ENCODE results near the gene ANKRD39. TPM values are rescaled to one million over a fixed set of nuclear protein-coding genes. Genes with fewer than 3 reads are reported as not detected.

ANKRD39 gene
- total and polyA plus RNA-seq, 2 of the 4 experiments (the other 2 are of a cell fraction) = 12.5 to 17.0 TPM

DNA sequence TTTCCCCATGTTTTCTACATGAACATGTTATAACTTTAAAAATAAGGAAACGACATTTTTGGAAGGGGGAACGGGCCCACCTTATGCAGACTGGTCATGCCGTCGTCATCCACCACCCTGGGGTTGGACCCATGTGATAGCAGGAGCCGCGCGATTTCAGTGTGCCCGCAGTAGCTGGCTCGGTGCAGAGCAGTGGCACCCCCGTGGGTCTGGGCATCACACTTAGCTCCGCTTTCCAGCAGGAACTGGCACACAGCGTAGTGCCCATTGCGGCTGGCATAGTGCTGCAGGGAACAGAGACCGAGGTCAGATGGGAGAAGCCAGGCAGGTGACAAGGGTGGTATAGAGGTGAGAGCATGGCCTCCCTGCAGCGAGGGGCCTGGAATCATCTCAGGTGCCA, 4.5 kb downstream of the ANKRD39 start:
- Histone ChIP-seq H3K36me3 (ENCODE audit: control insufficient read depth, insufficient read depth, low read length) (peaks cover 21% of the 10 kb centered on the region), H3K4ac (ENCODE audit: low read depth, low read length) (no peak overlapping the region), H4K91ac (ENCODE audit: insufficient read depth, low read depth, low read length) (no peak overlapping the region), H2AK5ac (ENCODE audit: low read depth, low read length) (no peak overlapping the region), H3K27ac (ENCODE audit: insufficient read depth, low read length) (no peak overlapping the region), H3K18ac (ENCODE audit: low read depth, low read length) (no peak overlapping the region), H2BK5ac (ENCODE audit: low read depth, low read length, poor library complexity, severe bottlenecking) (no peak overlapping the region), H3K4me3 (ENCODE audit: insufficient read depth, low read depth, low read length) (no peak overlapping the region), H2BK20ac (ENCODE audit: low read depth, low read length) (no peak overlapping the region), H3K4me1 (ENCODE audit: control insufficient read depth, insufficient read depth, low read length) (peaks cover 5% of the 10 kb centered on the region), H3K27me3 (ENCODE audit: control insufficient read depth, insufficient read depth, low read length) (no peaks in the 10 kb centered on the region), H3K4me2 (ENCODE audit: low read depth, low read length) (no peak overlapping the region), H2AK9ac (replicated peaks; ENCODE audit: low read depth, low read length, poor library complexity) (no peak overlapping the region), H2BK15ac (ENCODE audit: low read depth, low read length) (no peak overlapping the region), H3K56ac (ENCODE audit: extremely low read depth, insufficient read depth, low read length) (no peak overlapping the region), H3K9ac (ENCODE audit: low read depth, low read length) (no peak overlapping the region), H4K5ac (ENCODE audit: low read depth, low read length) (no peak overlapping the region), H3K79me1 (ENCODE audit: low read depth in 1 of 2, low read length in 2 of 2) (peaks cover 11 to 27% of the 10 kb centered on the region in 2 experiments), H3K14ac (replicated peaks; ENCODE audit: low read depth, low read length) (no peak overlapping the region), H4K8ac (ENCODE audit: low read depth in 2 of 2, low read length in 2 of 2) (no peak overlapping the region), H3K9me1 (ENCODE audit: insufficient read depth, low read length) (peaks cover 3% of the 10 kb centered on the region; the same call in 1 of the 2 replicates), H3K23ac (ENCODE audit: low read depth, low read length) (no peak overlapping the region), H2BK120ac (ENCODE audit: low read depth, low read length) (no peak overlapping the region), H2AFZ (replicated peaks; ENCODE audit: low read length, poor library complexity) (no peak overlapping the region), H4K20me1 (ENCODE audit: insufficient read depth, low read length) (no peaks in the 10 kb centered on the region; the same call in 1 of the 2 replicates), H3K9me3 (ENCODE audit: control insufficient read depth, insufficient read depth, low read length) (no peaks in the 10 kb centered on the region)
- ChIA-PET POLR2A (ENCODE audit: unreplicated experiment) (no interaction called here), CTCF (no interaction called here)
- intact Hi-C loops (cut with micrococcal nuclease) = no loop called here
- BruUV-seq (replicated peaks) = no TSS peak
- 91% methylated on average over 12 of the region's 15 CpGs; no CpG with 5 or more reads in 1 of the 2 experiments for WGBS, 2 experiments (ENCODE audit: extremely low coverage in 2 of 2, insufficient read length in 1 of 2)
- dilution Hi-C loops (cut with HindIII; ENCODE audit: low sequenced_read_pairs, unreplicated experiment) = no loop called here
- TF ChIP-seq, protein P1, sequence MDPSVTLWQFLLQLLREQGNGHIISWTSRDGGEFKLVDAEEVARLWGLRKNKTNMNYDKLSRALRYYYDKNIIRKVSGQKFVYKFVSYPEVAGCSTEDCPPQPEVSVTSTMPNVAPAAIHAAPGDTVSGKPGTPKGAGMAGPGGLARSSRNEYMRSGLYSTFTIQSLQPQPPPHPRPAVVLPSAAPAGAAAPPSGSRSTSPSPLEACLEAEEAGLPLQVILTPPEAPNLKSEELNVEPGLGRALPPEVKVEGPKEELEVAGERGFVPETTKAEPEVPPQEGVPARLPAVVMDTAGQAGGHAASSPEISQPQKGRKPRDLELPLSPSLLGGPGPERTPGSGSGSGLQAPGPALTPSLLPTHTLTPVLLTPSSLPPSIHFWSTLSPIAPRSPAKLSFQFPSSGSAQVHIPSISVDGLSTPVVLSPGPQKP (IDR thresholded peaks at IDR 0.05; ENCODE audit: borderline replicate concordance, low read depth, low read length) = no peak
- TF ChIP-seq BHLHE40 (IDR thresholded peaks at IDR 0.05; ENCODE audit: low read depth, low read length) = no peak
- TF ChIP-seq MXI1 (IDR thresholded peaks at IDR 0.05; ENCODE audit: borderline replicate concordance, low read depth, low read length) = no peak
- no peak for TF ChIP-seq NFE2L2 (IDR thresholded peaks at IDR 0.05; ENCODE audit: low read depth, low read length)
- no peak for TF ChIP-seq RFX5 (IDR thresholded peaks at IDR 0.05; ENCODE audit: low read depth, low read length)
- no peak for TF ChIP-seq SMC3 (IDR thresholded peaks at IDR 0.05; ENCODE audit: low read depth, low read length)
- no peak for TF ChIP-seq MAFK (IDR thresholded peaks at IDR 0.05; ENCODE audit: low read depth, low read length)
- no peak for TF ChIP-seq MAZ (IDR thresholded peaks at IDR 0.05; ENCODE audit: borderline replicate concordance, low read depth, low read length)
- no peak for TF ChIP-seq POLR2A (IDR thresholded peaks at IDR 0.05; ENCODE audit: low read depth, low read length)
- TF ChIP-seq RCOR1 (IDR thresholded peaks at IDR 0.05; ENCODE audit: insufficient replicate concordance, low read length) = no peak
- TF ChIP-seq RAD21 (IDR thresholded peaks at IDR 0.05; ENCODE audit: low read length) = no peak
- no peak for TF ChIP-seq CHD1 (IDR thresholded peaks at IDR 0.05; ENCODE audit: low read depth, low read length)
- TF ChIP-seq FOS (IDR thresholded peaks at IDR 0.05; ENCODE audit: low read depth, low read length) = no peak
- DNase-seq (no peak), ATAC-seq (ENCODE audit: low read depth) (no peak)
- in situ Hi-C loops (cut with MboI; ENCODE audit: low sequenced_read_pairs) = loop anchor here (25.0 kb wide), 1 partner anchor 259 kb away; the partner anchor contains the start of gene ANKRD36

Data from IMR-90 (cell line).